ENCODE results near the gene PHETA1.
"Not testable (repeated sequence)": the region's sequence is repeated elsewhere in the genome, so short reads cannot be mapped to it uniquely, and the experiment has no call there.

PHETA1 gene

DNA sequence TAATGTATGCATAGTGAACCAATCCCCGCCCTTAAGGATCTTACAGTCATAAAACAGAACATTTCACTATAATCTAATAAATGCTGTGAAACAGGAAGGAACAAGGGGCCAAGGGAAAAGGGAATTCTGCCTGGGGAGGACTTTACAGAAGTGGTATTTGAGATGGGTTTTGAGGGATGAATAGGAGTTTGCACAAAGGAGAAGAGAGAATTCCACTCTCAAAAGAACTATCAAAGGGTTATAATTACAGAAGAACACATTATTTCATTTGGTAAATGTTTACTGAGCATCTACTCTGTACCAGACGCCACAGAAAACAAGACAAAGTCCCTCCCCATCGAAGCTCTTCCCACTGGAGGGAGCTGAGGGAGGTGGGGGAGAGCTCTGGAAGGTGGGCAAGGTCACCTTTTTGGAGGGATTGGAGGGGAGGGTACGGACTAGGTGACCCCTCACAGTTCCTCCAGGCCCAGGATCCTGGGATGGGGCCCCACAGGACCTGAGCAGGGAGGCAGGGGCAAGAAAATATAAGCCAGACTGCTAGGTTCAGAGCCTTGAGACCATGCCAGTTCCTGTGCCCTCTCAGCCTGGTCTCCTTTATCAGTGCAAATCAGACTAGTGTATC is 24.5 kb downstream of the PHETA1 start:
- H3K4me1 ChIP-seq (ENCODE audit: control insufficient read depth, insufficient read depth, low read length, poor library complexity, severe bottlenecking) = no peaks in the 10 kb centered on the region
- H3K27ac ChIP-seq (ENCODE audit: low read depth, low read length, severe bottlenecking) = no peak overlapping the region
- H3K4me3 ChIP-seq (ENCODE audit: extremely low read depth, insufficient read depth, low read length, poor library complexity, severe bottlenecking) = no peak overlapping the region
- no peaks in the 10 kb centered on the region for H3K36me3 ChIP-seq (ENCODE audit: control insufficient read depth, insufficient read depth, low read length)
- WGBS, 2 experiments (ENCODE audit: insufficient coverage in 2 of 2) = 100% methylated on average over 1 of the region's 4 CpGs; no CpG with 5 or more reads in 1 of the 2 experiments
- peaks cover 7% of the 10 kb centered on the region for H3K9me3 ChIP-seq (ENCODE audit: control insufficient read depth, low read length)

DNA sequence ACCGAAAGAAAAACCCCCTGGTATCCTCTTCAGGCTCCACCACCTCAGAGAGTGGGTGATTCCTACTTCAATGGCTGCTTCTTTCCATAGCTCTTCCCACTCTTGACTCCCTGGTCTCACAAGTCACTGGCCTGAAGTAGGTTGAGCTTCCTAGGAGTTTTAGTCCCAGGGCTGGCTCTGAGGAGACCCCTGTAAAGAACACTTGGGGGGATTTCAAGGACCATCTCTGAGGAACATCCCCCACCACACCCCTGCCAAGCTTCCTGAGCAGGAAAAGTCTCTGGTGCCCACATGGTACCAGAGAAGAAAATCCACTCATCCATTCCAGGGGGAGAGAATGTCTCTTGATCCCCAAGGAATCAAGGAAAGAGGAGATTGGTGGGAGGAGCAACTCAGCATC is 25.7 kb downstream of the PHETA1 start:
- Histone ChIP-seq H3K4me3 (ENCODE audit: extremely low read depth, insufficient read depth, low read length, poor library complexity, severe bottlenecking) (no peak overlapping the region), H3K27ac (ENCODE audit: low read depth, low read length, severe bottlenecking) (no peak overlapping the region), H3K36me3 (ENCODE audit: control insufficient read depth, insufficient read depth, low read length) (no peaks in the 10 kb centered on the region), H3K4me1 (ENCODE audit: control insufficient read depth, insufficient read depth, low read length, poor library complexity, severe bottlenecking) (no peaks in the 10 kb centered on the region), H3K9me3 (ENCODE audit: control insufficient read depth, low read length) (peaks cover 6% of the 10 kb centered on the region)
- WGBS, 2 experiments (ENCODE audit: insufficient coverage in 2 of 2) = 75 to 100% methylated on average over 1 of the region's 1 CpG

- Histone ChIP-seq H3K27ac (ENCODE audit: low read depth, low read length, severe bottlenecking) (no peak overlapping the region), H3K36me3 (ENCODE audit: control insufficient read depth, insufficient read depth, low read length) (no peaks in the 10 kb centered on the region), H3K4me1 (ENCODE audit: control insufficient read depth, insufficient read depth, low read length, poor library complexity, severe bottlenecking) (no peaks in the 10 kb centered on the region), H3K9me3 (ENCODE audit: control insufficient read depth, low read length) (no peaks in the 10 kb centered on the region), H3K4me3 (ENCODE audit: extremely low read depth, insufficient read depth, low read length, poor library complexity, severe bottlenecking) (no peak overlapping the region)
- 89 to 91% methylated on average over 6 to 7 of the region's 8 CpGs for WGBS, 2 experiments (ENCODE audit: insufficient coverage in 2 of 2)
Measured at GRCh38 chr12:111342376-111342775, 26.5 kb downstream of the PHETA1 start.

DNA sequence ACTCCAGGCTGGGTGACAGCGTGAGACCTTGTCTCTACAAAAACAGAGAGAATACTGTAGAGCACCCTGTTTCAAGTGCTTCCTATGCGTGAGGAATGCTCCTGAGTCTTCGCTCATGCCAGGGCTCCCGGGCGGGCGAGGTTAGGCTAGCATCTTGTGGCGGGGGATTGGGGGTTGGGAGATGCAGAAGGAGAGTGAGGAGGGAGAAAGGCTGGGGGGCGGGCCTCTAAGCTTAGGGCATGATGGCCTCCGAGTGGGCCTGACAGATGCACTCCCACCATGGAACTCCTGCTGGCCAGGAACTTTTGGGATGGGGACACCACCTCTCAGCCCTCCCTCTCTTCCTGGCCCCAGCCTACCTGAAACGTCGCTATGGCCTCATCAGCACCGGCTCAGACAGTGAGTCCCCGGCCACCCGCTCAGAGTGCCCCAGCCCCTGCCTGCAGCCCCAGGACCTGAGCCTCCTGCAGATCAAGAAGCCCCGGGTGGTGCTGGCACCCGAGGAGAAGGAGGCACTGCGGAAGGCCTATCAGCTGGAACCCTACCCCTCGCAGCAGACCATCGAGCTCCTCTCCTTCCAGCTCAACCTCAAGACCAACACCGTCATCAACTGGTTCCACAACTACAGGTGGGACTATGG is 27.3 kb downstream of the PHETA1 start:
- H3K4me1 ChIP-seq (ENCODE audit: control insufficient read depth, insufficient read depth, low read length, poor library complexity, severe bottlenecking) = no peaks in the 10 kb centered on the region
- H3K4me3 ChIP-seq (ENCODE audit: extremely low read depth, insufficient read depth, low read length, poor library complexity, severe bottlenecking) = no peak overlapping the region
- no peaks in the 10 kb centered on the region for H3K36me3 ChIP-seq (ENCODE audit: control insufficient read depth, insufficient read depth, low read length)
- no peak overlapping the region for H3K27ac ChIP-seq (ENCODE audit: low read depth, low read length, severe bottlenecking)
- H3K9me3 ChIP-seq (ENCODE audit: control insufficient read depth, low read length) = no peaks in the 10 kb centered on the region
- WGBS, 2 experiments (ENCODE audit: insufficient coverage in 2 of 2) = 89 to 96% methylated on average over 5 to 14 of the region's 20 CpGs

DNA sequence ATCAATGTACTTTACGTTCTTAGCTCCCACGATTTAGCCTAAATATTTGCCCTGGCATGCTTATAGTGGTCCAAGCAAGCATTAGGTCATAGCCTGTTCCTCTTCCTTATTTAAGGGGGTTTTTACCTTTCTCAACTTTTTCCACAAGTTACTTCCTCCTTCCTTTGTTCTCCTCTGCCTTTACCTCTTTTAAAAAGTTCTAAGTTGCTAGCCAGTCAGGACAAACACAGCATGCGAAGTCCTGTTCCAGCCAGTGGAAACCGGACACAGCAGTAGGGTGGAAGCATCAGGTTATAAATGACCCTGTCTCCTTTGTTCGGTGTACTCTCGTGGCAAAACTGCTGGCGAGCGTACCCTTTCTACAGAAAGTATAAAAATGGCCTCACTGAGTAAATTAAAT is 28.2 kb downstream of the PHETA1 start:
- H3K9me3 ChIP-seq (ENCODE audit: control insufficient read depth, low read length); H3K4me1 ChIP-seq (ENCODE audit: control insufficient read depth, insufficient read depth, low read length, poor library complexity, severe bottlenecking); H3K36me3 ChIP-seq (ENCODE audit: control insufficient read depth, insufficient read depth, low read length); H3K4me3 ChIP-seq (ENCODE audit: extremely low read depth, insufficient read depth, low read length, poor library complexity, severe bottlenecking); H3K27ac ChIP-seq (ENCODE audit: low read depth, low read length, severe bottlenecking): not testable (repeated sequence)
- 92 to 96% methylated on average over 4 of the region's 8 CpGs for WGBS, 2 experiments (ENCODE audit: insufficient coverage in 2 of 2)

DNA sequence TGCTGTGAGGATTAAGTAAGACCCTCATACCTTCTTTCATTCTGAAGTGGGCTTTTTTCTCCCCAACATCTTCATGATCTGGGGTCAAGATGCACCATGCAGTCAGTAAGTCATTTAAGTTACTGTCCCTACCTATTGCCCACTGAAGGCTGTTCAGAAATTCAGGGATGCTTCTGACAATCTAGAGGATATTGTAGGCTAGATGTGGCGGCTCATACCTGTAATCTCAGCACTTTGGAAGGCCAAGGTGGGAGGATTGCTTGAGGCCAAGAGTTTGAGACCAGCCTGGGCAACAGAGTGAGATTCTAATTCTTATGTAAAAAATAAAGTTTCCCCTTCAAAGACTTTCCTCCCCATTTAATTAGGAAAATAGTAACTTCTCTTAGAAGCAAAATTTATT is 28.7 kb downstream of the PHETA1 start:
- H3K9me3 ChIP-seq (ENCODE audit: control insufficient read depth, low read length) = no peaks in the 10 kb centered on the region
- H3K27ac ChIP-seq (ENCODE audit: low read depth, low read length, severe bottlenecking) = no peak overlapping the region
- no peaks in the 10 kb centered on the region for H3K4me1 ChIP-seq (ENCODE audit: control insufficient read depth, insufficient read depth, low read length, poor library complexity, severe bottlenecking)
- H3K4me3 ChIP-seq (ENCODE audit: extremely low read depth, insufficient read depth, low read length, poor library complexity, severe bottlenecking) = no peak overlapping the region
- H3K36me3 ChIP-seq (ENCODE audit: control insufficient read depth, insufficient read depth, low read length) = no peaks in the 10 kb centered on the region
- 100% methylated on average over 1 of the region's 1 CpG for WGBS, 2 experiments (ENCODE audit: insufficient coverage in 2 of 2)

DNA sequence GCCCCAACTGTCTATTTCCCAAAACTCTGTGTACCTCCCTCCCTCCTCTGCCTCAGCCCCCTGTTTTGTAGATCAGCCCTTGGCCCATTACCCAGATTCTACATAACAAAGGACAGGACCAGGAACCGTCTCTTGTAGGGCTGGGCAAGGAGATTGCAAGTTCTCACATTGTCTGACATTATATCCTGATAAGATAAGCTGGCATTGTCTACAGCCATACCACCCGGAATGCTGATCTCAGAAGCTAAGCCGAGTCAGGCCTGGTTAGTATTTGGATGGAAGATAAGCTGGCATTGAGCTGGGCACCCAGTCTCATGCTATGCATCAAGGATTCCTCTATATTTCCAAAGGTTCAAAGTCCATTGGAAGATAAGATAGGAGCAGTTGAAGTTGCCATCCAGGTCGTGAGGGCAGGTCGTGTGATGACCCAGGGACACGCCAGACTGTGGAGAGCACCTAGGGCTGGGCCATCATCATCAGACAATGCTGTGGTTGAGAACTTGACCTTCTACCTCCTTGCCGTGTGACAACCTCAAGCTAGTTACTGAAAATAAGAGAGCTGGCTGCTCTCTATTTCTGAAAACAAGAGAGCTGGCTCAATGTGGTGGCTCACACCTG is 29.5 kb downstream of the PHETA1 start:
- Histone ChIP-seq H3K9me3 (ENCODE audit: control insufficient read depth, low read length) (no peaks in the 10 kb centered on the region), H3K36me3 (ENCODE audit: control insufficient read depth, insufficient read depth, low read length) (no peaks in the 10 kb centered on the region), H3K27ac (ENCODE audit: low read depth, low read length, severe bottlenecking) (no peak overlapping the region), H3K4me3 (ENCODE audit: extremely low read depth, insufficient read depth, low read length, poor library complexity, severe bottlenecking) (no peak overlapping the region), H3K4me1 (ENCODE audit: control insufficient read depth, insufficient read depth, low read length, poor library complexity, severe bottlenecking) (no peaks in the 10 kb centered on the region)
- WGBS, 2 experiments (ENCODE audit: insufficient coverage in 2 of 2) = 83 to 90% methylated on average over 5 of the region's 7 CpGs

- no peaks in the 10 kb centered on the region for H3K4me1 ChIP-seq (ENCODE audit: control insufficient read depth, insufficient read depth, low read length, poor library complexity, severe bottlenecking)
- 72 to 91% methylated on average over 2 to 9 of the region's 12 CpGs for WGBS, 2 experiments (ENCODE audit: insufficient coverage in 2 of 2)
- no peaks in the 10 kb centered on the region for H3K36me3 ChIP-seq (ENCODE audit: control insufficient read depth, insufficient read depth, low read length)
- H3K9me3 ChIP-seq (ENCODE audit: control insufficient read depth, low read length) = no peaks in the 10 kb centered on the region
- H3K4me3 ChIP-seq (ENCODE audit: extremely low read depth, insufficient read depth, low read length, poor library complexity, severe bottlenecking) = no peak overlapping the region
- H3K27ac ChIP-seq (ENCODE audit: low read depth, low read length, severe bottlenecking) = no peak overlapping the region
Measured at GRCh38 chr12:111338096-111338495, 30.8 kb downstream of the PHETA1 start.

- Histone ChIP-seq H3K4me3 (ENCODE audit: extremely low read depth, insufficient read depth, low read length, poor library complexity, severe bottlenecking) (no peak overlapping the region), H3K9me3 (ENCODE audit: control insufficient read depth, low read length) (no peaks in the 10 kb centered on the region), H3K27ac (ENCODE audit: low read depth, low read length, severe bottlenecking) (no peak overlapping the region), H3K36me3 (ENCODE audit: control insufficient read depth, insufficient read depth, low read length) (no peaks in the 10 kb centered on the region), H3K4me1 (ENCODE audit: control insufficient read depth, insufficient read depth, low read length, poor library complexity, severe bottlenecking) (no peaks in the 10 kb centered on the region)
- WGBS, 2 experiments (ENCODE audit: insufficient coverage in 2 of 2) = 90 to 98% methylated on average over 3 to 5 of the region's 5 CpGs
Measured at GRCh38 chr12:111337371-111337770, 31.5 kb downstream of the PHETA1 start.

DNA sequence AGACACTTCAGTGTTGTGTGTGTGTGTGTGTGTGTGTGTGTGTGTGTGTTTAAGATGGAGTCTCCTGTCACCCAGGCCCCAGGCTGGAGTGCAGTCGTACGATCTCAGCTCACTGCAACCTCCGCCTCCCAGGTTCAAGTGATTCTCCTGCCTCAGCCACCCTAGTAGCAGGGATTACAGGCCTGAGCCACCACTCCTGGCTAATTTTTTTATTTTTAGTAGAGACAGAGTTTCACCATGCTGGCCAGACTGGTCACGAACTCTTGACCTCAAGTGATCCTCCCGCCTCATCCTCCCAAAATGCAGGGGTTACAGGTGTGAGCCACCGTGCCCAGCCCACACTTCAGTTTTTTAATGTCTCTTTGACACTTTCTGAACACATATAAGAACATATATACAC is 32.5 kb downstream of the PHETA1 start:
- not testable (repeated sequence) for H3K4me3 ChIP-seq (ENCODE audit: extremely low read depth, insufficient read depth, low read length, poor library complexity, severe bottlenecking); H3K36me3 ChIP-seq (ENCODE audit: control insufficient read depth, insufficient read depth, low read length); H3K27ac ChIP-seq (ENCODE audit: low read depth, low read length, severe bottlenecking); H3K9me3 ChIP-seq (ENCODE audit: control insufficient read depth, low read length); H3K4me1 ChIP-seq (ENCODE audit: control insufficient read depth, insufficient read depth, low read length, poor library complexity, severe bottlenecking)
- WGBS, 2 experiments (ENCODE audit: insufficient coverage in 2 of 2) = 83 to 97% methylated on average over 5 to 6 of the region's 6 CpGs

DNA sequence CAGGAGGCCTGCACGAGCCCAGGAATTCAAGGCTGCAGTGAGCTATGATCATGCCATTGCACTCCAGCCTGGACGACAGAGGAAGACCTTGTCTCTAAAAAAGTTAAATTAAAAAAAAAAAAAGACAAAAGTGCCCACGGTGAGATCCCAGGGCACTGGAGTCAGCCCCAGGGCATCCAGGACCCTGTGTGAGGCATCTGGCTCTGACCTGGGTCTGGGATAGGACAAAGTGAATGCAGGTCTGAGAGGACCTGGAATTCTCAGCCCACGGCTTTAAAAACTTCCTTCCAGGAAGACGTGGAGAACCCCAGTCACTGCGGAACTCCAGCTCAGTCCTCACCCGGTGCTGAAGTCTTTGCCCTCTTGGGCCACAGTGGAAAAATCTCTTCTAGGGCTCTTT is 33.1 kb downstream of the PHETA1 start:
- WGBS, 2 experiments (ENCODE audit: insufficient coverage in 2 of 2) = 87 to 92% methylated on average over 6 to 7 of the region's 7 CpGs
- Histone ChIP-seq H3K9me3 (ENCODE audit: control insufficient read depth, low read length) (no peaks in the 10 kb centered on the region), H3K4me3 (ENCODE audit: extremely low read depth, insufficient read depth, low read length, poor library complexity, severe bottlenecking) (no peak overlapping the region), H3K4me1 (ENCODE audit: control insufficient read depth, insufficient read depth, low read length, poor library complexity, severe bottlenecking) (no peaks in the 10 kb centered on the region), H3K36me3 (ENCODE audit: control insufficient read depth, insufficient read depth, low read length) (no peaks in the 10 kb centered on the region), H3K27ac (ENCODE audit: low read depth, low read length, severe bottlenecking) (no peak overlapping the region)
